Transverse colon (tissue), 4 donors: Measurements from ENCODE around the gene SSH2.

Experiments used
- EP300 ChIP-seq: sonication (generic); formaldehyde crosslinking; IDR thresholded peaks from one replicate; pipeline ENCODE4 v1.6.1; 2017; ENCODE audit warnings: antibody characterized with exemption, low read depth
- POLR2A ChIP-seq: fragments of 450-650 bp; IDR thresholded peaks from one replicate; pipeline ENCODE4 v1.6.1; 2016; ENCODE audit warnings: antibody characterized with exemption, mild to moderate bottlenecking, moderate library complexity
- POLR2AphosphoS5 ChIP-seq, 3 donors: sonication (generic); formaldehyde crosslinking; IDR thresholded peaks; one replicate each; pipeline ENCODE4 v1.6.1; 2016; ENCODE audit warnings: antibody characterized with exemption in 3 of 3
- TF ChIP-seq, protein P1 (sequence below), 5 experiments: fragments of 200-600 bp in 3 of 5; fragments of 450-650 bp in 2 of 5; sonication (generic) in 3 of 5; IDR thresholded peaks; 1 replicate in 2 of 5; 2 replicates in 3 of 5; pipeline ENCODE4 v1.5.1; 2016 to 2017; ENCODE audit warnings: antibody characterized with exemption in 5 of 5, inconsistent platforms in 3 of 5, mild to moderate bottlenecking in 2 of 5, moderate library complexity in 1 of 5

DNA sequence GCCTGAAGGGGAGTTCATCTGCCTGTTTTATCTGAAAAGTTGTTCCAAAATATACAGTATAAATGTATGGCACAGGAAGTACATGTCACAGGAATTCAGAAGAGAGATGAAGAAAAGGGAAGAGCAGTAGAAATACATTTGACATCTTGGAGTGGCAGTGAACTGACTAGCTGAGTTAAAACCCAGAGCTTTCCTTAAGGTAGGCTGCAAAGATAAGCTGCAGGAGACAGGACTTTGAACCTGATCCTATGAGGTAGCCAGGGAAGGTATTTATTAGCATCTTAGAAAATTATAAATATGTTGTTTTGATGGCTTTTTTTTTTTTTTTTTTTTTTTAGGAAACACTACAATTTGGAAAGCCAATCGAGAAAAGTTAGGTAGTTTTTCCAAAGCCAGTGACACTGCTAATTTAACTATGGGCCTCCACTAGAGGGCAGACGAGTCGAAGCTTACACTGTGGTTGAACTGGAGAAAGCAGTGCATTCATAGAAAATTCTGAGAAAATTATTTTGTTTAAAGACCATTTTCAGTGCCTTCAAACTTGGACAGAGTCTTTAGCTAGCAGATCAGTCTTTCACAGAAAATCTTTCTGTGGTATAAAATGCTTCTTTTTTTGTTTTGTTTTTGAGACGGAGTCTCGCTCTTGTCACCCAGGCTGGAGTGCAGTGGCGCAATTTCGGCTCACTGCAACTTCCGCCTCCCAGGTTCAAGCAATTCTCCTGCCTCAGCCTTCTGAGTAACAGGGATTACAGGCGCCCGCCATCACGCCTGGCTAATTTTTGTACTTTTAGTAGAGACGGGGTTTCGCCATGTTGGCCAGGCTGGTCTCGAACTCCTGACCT is 122.3 kb downstream of the SSH2 start:
- TF ChIP-seq, protein P1, sequence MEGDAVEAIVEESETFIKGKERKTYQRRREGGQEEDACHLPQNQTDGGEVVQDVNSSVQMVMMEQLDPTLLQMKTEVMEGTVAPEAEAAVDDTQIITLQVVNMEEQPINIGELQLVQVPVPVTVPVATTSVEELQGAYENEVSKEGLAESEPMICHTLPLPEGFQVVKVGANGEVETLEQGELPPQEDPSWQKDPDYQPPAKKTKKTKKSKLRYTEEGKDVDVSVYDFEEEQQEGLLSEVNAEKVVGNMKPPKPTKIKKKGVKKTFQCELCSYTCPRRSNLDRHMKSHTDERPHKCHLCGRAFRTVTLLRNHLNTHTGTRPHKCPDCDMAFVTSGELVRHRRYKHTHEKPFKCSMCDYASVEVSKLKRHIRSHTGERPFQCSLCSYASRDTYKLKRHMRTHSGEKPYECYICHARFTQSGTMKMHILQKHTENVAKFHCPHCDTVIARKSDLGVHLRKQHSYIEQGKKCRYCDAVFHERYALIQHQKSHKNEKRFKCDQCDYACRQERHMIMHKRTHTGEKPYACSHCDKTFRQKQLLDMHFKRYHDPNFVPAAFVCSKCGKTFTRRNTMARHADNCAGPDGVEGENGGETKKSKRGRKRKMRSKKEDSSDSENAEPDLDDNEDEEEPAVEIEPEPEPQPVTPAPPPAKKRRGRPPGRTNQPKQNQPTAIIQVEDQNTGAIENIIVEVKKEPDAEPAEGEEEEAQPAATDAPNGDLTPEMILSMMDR (IDR thresholded peaks at IDR 0.05) = peak; percentile 73 to 83 (median 77)
- TF ChIP-seq EP300 = no peak
- TF ChIP-seq POLR2AphosphoS5 (IDR thresholded peaks at IDR 0.05) = no peak
- TF ChIP-seq POLR2A = no peak
